ENCODE measurements around the gene FEZ2. TPM values are rescaled to one million over a fixed set of nuclear protein-coding genes. Genes with fewer than 3 reads are reported as not detected.

FEZ2 gene
- total RNA-seq, 2 experiments from 2014 or later = 14.5 to 15.7 TPM

- Mint-ChIP-seq H3K4me3 (no peak overlapping the region), H3K9me3 (no peaks in the 10 kb centered on the region), H3K27me3 (no peaks in the 10 kb centered on the region), H3K4me1 (no peaks in the 10 kb centered on the region), H3K27ac (no peak overlapping the region), H3K36me3 (ENCODE audit: low read depth) (no peaks in the 10 kb centered on the region)
- no peak for DNase-seq
- ChIA-PET CTCF (interaction anchor here (0.6 kb wide), 1 partner anchor 1608 kb away, joined by 3 read pairs; no protein-coding TSS in a partner anchor), POLR2A (no interaction called here)
These were observed 85.9 kb downstream of the FEZ2 start for GRCh38 chr2:36511858-36512603.

DNA sequence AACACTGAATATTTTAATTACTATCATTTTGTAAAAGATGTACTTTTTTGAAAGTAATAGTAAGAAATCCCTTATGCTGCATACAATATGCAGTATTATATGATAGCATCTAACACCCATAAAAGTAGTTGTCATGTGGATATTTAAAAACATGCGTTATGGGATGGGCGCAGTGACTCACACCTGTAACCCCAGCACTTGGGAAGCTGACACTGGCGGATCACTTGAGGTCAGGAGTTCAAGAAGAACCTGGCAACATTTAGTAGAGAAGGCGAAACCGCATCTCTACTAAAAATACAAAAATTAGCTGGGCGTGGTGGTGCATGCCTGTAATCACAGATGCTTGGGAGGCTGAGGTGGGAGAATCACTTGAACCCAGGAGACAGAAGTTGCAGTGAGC lies 88.9 kb downstream of the FEZ2 start:
- Mint-ChIP-seq H3K36me3 (ENCODE audit: low read depth) (no peaks in the 10 kb centered on the region), H3K27ac (no peak overlapping the region), H3K27me3 (no peaks in the 10 kb centered on the region), H3K4me1 (no peaks in the 10 kb centered on the region), H3K9me3 (no peaks in the 10 kb centered on the region), H3K4me3 (no peak overlapping the region)
- POLR2A ChIA-PET = no interaction called here
- DNase-seq = no peak
- CTCF ChIA-PET = no interaction called here

DNA sequence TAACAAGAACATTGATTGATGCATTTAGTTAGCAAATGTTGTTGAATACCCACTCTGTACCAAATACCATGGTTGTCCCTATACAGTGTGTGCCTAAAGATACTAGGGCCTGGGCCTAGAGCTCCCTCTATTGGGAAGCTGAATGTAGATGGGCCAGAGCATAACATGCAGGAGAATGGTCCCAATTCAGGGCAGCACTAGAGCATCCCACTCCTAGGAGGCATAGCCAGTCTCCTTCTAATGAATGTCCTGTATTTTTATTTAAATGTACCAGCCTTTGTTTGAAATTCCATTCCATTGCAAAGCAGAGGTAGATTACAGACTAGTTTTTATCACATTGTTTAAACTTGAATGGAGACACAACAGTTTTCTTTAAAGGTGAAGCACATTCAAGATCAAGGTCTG lies 90.6 kb downstream of the FEZ2 start:
- Mint-ChIP-seq H3K9me3 (no peaks in the 10 kb centered on the region), H3K4me3 (no peak overlapping the region), H3K4me1 (no peaks in the 10 kb centered on the region), H3K27me3 (no peaks in the 10 kb centered on the region), H3K36me3 (ENCODE audit: low read depth) (no peaks in the 10 kb centered on the region), H3K27ac (no peak overlapping the region)
- ChIA-PET CTCF (interaction anchor here (0.6 to 1.4 kb wide), 4 partner anchors 13 to 146 kb away, joined by 3 read pairs; no protein-coding TSS in a partner anchor), POLR2A (no interaction called here)
- peak; percentile 49 for DNase-seq

Other genes with a start within 250 kb of the FEZ2 start
- gene CRIM1, start 242.4 kb downstream of the FEZ2 start, total RNA-seq = 1 to 10 TPM; 1.8 to 2.3 TPM
- not detected for gene VIT, start 98.5 kb upstream of the FEZ2 start, total RNA-seq

Data from activated CD4-positive, alpha-beta T cell treated with anti-CD3 and anti-CD28 coated beads, Interleukin-2, amount 10 ng/mL, durations not matched to agents 7 days and 5 days (primary cell).